ENCODE data around the gene XYLT1.
A peak's percentile ranks its signal among the peaks of the same experiment; 100 is the strongest.
"Not testable (repeated sequence)": the region's sequence is repeated elsewhere in the genome, so short reads cannot be mapped to it uniquely, and the experiment has no call there.

XYLT1 gene

DNA sequence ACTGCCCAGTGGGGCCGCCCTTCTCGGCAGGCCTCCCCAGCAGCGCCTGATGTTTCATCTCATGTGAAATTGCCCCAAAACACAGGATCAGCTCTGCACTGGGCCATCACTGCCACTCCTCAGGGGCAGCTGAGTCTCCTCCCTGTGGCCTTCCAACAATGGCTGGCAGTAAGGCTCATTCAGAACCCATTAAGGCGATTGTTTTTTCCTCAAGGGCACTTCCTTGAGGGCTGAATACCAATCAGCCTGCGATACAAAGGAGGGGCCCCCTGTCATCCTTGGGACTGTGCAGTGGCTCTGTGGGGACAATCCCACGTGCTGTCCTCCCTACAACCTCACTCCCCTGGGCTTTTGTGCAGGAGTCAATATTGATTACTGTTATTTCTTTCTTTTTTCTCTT is 47.5 kb downstream of the XYLT1 start:
- no peak for DNase-seq

- no peak for DNase-seq
Observed at GRCh38 chr16:17420816-17421215, 49.9 kb downstream of the XYLT1 start.

DNA sequence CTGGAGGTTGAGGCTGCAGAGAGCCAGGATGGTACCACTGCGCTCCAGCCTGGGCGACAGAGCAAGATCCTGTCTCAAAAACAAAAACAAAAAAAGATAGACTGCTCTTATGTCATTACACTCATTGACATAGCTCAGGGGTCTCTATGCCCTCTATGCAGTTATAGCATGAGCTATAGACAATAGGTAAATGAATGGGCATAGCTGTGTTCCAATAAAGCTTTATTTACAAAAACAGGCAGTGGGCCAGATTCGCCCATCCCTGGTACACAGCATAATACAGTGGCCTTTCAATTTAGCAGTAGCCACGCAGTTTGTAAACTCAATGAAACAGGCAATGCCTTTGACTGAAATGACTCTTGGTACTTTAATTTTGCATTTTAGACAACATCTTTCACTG is 51.5 kb downstream of the XYLT1 start:
- DNase-seq = no peak

GRCh38 chr16:17417740-17418139 is 53.0 kb downstream of the XYLT1 start:
- no peak for DNase-seq

DNA sequence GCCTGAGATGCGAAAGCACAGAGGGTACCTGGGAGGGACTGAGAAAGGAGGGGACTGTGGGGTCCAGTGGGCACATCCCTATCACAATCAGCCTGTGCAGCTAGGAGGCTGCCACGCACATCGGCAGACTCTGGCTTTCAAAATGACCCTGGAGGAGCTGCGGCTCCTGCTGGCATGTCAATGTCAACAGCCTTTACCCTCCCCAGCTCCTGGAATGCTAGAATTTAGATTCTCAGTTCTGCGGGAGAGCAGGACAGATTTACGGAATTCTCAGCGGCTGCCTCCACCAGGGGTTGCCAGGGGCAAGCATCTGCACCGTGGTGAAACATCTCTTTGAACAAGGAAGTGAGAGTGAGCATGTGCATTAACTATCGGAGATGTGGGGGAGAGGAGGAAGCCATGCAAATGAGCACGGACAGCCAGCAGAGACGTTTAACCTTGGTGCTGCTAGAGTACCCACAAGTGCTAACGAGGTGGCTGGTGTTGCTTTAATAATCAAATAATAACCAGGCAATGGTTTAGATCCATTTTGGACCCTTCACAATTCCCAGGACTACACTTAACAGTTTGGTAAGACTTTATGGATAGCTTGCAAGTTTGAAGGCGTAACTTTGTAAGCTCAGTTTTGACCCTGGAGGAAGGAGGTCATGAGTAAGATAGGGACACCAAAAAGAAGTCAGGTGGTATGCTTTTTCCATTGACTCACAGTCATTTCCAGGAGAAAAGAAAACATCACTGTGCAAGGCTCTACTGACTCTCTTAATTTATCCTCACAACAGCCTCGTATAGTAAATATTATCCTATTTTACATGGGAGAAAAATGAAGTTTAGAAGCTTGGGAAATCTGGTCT is 54.1 kb downstream of the XYLT1 start:
- peak; percentile 82 for DNase-seq

DNA sequence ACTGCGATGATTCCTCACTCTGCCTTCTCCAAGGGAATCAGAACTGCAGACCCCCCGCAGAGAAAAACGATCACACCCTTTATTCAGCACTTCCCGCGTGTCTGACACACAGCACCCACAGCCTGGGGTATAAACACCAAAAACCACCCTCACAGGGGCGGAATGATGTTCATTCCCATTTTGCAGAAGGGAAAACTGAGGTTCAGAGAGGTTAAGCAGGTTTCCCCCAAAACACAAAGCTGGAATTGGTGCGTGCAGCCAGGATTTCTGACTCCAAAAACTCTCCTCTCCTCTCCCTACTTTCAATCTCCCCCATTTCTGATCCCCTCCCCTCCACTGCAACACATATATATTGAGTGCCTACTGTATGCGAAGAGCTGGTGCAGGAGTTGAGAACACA is 55.8 kb downstream of the XYLT1 start:
- no peak for DNase-seq

GRCh38 chr16:17414421-17414820 is 56.3 kb downstream of the XYLT1 start:
- no peak for DNase-seq

DNA sequence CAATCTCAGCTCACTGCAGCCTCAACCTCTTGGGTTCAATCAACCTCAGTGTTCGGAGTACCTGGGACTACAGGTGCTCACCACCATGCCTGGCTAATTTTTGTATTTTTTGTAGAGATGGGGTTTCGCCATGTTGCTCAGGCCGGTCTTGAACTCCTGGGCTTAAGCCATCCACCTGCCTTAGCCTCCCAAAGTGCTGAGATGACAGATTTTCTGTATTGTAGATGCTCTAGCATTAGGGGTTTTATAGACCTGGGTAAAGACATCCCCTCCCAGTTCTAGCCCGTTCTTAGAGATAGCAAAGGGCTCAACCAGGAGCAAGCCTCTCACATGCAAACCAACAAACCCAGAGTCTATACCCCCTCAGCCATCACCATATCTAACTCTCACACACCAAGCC is 57.3 kb downstream of the XYLT1 start:
- DNase-seq = no peak

DNA sequence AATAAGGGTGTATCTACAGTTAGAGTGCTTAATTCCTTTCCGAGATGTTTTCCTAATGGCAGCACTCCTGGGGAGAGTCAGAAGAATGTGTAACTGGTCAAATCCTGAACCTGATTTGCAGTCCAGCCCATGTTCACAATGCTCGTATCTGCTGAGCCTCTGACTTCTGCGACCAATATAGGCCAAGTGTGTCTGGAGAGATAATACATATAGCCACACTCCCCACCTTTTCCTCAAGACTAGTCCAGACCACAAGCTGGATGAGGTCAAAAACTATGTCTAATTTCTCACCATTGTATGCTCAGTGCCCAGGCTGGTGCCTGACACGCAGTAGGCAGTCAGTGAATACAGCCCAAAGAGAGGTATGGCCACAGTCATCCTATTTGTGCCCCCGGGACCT is 58.0 kb downstream of the XYLT1 start:
- DNase-seq = no peak

- no peak for DNase-seq
Observed at GRCh38 chr16:17412221-17412620, 58.5 kb downstream of the XYLT1 start.

GRCh38 chr16:17411263-17411662 is 59.5 kb downstream of the XYLT1 start:
- no peak for DNase-seq

- DNase-seq = not testable (repeated sequence)
Observed at GRCh38 chr16:17410316-17410715, 60.4 kb downstream of the XYLT1 start.

GRCh38 chr16:17409894-17410293 is 60.9 kb downstream of the XYLT1 start:
- no peak for DNase-seq

GRCh38 chr16:17408955-17409441 is 61.8 kb downstream of the XYLT1 start:
- no peak for DNase-seq

DNA sequence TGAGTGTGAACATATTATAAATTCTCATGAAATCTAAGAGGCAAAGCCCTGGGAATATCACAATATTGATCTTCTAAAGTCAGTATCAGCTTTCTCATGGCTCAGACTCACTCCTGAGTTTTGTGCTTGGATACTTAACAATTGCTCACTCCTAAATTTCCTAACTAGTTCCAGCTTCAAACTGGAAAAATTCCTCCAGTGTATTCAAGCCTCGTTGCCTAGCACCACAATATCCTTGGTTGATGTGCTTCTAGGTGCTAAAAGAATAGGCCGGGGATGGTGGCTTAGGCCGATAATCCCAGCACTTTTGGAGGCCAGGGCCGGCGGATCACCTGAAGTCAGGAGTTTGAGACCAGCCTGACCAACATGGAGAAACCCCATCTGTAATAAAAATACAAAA is 62.5 kb downstream of the XYLT1 start:
- DNase-seq = no peak

- no peak for DNase-seq
Observed at GRCh38 chr16:17407321-17407720, 63.4 kb downstream of the XYLT1 start.

DNA sequence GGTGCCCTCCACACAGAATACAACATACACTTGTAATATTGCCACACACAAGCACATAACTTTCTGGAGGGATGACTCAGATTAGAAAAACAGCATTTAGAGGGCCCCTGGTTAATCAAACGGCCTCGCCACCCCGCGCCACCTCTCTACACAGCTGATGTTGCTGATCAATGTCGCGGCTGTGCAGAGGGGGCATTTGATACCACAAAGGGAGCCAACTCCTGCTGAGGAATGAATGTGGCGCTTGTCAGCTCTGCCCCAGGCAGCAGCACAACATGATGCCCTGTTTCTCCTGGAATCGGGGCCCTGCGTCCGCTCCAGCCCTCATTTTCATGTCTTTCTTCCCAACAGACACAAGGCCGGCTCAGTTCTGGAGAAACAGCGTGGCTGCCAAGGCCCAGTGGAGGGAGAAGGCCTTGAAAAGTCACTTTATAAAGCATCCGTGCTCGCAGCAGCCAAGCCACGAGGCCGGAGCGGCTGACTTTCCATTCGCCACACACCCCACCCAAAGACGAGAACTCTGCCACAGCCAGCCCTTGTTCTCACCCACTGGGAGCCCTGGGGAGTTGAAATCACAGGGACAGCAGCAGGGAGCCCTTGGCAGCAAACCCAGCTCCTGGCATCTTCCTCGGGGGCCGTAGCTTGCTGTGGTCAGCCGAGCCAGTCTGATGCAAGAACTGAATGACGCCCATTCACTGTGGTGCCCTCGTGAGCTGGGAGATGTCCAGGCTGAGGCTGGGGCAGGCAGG is 65.6 kb downstream of the XYLT1 start:
- DNase-seq = no peak

- no peak for DNase-seq
Observed at GRCh38 chr16:17403859-17404545, 66.8 kb downstream of the XYLT1 start.

DNA sequence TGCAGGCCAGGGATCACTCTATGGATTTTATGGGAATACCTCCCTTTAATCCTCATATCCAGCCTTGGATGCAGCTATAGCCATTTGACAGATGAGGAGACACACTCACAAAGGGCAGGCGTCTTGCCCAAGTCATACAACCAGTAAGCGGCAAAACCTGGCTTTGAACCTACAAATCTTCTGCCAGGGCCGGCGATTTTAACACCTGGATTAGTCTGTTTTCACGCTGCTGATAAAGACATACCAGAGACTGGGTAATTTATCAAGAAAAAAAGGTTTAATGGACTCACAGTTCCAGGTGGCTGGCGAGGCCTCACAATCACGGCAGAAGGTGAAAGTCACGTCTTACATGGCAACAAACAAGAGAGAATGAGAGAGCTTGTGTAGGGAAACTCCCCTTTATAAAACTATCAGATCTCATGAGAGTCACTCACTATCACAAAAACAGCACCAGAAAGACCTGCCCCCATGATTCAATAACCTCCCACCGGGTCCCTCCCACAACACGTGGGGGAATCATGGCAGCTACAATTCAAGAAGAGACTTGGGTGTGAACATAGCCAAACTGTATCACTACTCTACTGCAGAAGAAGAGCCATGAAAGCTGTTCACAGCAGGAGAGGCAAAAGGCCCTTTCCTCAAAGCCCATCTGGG is 67.5 kb downstream of the XYLT1 start:
- DNase-seq = no peak

DNA sequence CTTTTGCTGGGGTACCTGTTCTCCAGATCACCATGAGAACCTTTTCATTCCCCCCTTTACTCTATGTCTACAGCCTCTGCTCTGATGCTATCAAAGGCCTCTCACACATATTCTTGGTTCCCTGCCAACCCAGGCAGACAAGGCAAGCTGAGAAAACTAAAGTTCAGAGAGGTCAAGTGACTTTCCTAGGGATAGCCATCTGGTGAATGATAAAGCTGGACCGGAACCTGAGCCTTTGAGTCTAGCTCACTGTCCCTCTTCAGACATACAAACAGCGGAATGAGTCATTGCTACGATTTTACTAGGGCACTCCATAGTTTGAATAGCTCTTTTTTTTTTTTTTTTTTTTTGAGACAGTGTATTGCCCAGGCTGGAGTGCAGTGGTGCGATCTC is 73.3 kb downstream of the XYLT1 start:
- no peak for DNase-seq

- no peak for DNase-seq
Observed at GRCh38 chr16:17396762-17397498, 73.8 kb downstream of the XYLT1 start.

DNA sequence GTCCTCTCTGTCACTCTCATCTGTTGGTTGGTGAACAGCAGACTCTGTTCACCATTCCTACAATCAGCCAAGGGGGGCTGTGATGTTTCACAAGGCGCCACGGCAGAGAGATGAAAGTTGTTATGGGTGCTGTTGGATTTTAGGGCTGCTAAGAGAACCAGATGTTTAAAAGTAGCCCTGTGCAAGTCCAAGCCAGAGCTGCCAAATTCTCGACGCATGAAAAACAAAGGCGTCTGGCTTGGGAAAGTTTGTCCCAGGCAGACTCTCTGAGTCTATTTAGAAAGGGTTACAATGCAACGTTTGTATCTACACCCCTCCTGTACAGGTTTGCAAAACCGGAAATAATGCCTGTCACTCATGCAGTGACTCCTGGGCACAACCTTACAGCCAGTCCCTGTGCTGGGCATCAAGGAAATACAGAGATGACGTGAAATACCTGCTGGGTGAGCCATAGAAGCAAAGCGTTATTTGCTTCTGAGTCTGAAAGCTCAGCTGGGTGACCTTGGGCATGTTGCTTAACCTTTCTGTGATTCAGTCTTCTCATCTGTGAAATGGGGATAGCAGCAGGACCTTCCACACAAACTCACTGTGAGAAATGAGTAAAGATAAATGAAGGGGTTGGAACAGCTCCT is 74.8 kb downstream of the XYLT1 start:
- DNase-seq = no peak

Data from activated CD8-positive, alpha-beta memory T cell treated with anti-CD3 and anti-CD28 coated beads for 24 hours (primary cell).